Measurements from ENCODE around the gene DAAM1. TPM values are rescaled to one million over a fixed set of nuclear protein-coding genes. Genes with fewer than 3 reads are reported as not detected.

DAAM1 gene
- total RNA-seq, 2 donors from 2014 or later: 94.0 to 99.4 TPM

DNA sequence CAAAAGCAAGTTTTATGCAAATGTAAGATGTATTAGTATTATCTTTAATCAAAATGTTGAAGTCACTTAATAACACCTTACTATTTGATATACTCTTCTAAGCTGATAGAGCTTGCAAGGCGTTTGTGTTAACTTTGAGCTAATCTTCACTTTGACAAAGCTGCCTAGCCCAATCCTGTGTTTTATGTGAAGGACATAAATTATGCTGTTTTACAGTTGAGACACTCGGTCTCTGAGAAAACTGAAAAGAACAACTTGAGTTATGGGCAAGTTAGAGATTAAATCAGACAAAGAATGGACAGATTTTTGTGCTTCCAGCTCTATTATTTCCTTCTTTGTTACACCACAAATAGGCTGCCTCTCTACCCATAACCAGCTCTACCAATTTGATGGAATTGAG lies 42.0 kb upstream of the DAAM1 start:
- TF ChIP-seq, protein P1, sequence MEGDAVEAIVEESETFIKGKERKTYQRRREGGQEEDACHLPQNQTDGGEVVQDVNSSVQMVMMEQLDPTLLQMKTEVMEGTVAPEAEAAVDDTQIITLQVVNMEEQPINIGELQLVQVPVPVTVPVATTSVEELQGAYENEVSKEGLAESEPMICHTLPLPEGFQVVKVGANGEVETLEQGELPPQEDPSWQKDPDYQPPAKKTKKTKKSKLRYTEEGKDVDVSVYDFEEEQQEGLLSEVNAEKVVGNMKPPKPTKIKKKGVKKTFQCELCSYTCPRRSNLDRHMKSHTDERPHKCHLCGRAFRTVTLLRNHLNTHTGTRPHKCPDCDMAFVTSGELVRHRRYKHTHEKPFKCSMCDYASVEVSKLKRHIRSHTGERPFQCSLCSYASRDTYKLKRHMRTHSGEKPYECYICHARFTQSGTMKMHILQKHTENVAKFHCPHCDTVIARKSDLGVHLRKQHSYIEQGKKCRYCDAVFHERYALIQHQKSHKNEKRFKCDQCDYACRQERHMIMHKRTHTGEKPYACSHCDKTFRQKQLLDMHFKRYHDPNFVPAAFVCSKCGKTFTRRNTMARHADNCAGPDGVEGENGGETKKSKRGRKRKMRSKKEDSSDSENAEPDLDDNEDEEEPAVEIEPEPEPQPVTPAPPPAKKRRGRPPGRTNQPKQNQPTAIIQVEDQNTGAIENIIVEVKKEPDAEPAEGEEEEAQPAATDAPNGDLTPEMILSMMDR (conservative IDR thresholded peaks at IDR 0.05): no peak
- H3K36me3 Mint-ChIP-seq (ENCODE audit: low read depth): no peaks in the 10 kb centered on the region
- Histone ChIP-seq H3K9me3 (ENCODE audit: control insufficient read depth, low read length) (no peaks in the 10 kb centered on the region), H3K4me3 (ENCODE audit: low read length) (no peak overlapping the region), H3K27me3 (ENCODE audit: control insufficient read depth, insufficient read depth, low read length, poor library complexity, severe bottlenecking) (no peaks in the 10 kb centered on the region), H3K36me3 (ENCODE audit: control insufficient read depth, insufficient read depth, low read length) (no peaks in the 10 kb centered on the region), H3K27ac (ENCODE audit: low read depth, low read length) (no peak overlapping the region), H3K9ac (ENCODE audit: extremely low read depth, low read length, poor library complexity, severe bottlenecking) (no peak overlapping the region), H3K4me1 (ENCODE audit: control insufficient read depth, insufficient read depth, low read length) (peaks cover 3% of the 10 kb centered on the region)
- no peaks in the 10 kb centered on the region for H3K27me3 Mint-ChIP-seq (ENCODE audit: insufficient read depth)
- no peaks in the 10 kb centered on the region for H3K9me3 Mint-ChIP-seq
- no peak overlapping the region for H3K27ac Mint-ChIP-seq
- no peak for DNase-seq
- no peak overlapping the region for H3K4me3 Mint-ChIP-seq
- H3K4me1 Mint-ChIP-seq: peaks cover 2% of the 10 kb centered on the region
- WGBS, 2 experiments (ENCODE audit: insufficient coverage in 1 of 2, insufficient read length in 1 of 2): 86 to 100% methylated on average over 1 to 2 of the region's 2 CpGs

- Mint-ChIP-seq H3K27me3 (ENCODE audit: insufficient read depth) (no peaks in the 10 kb centered on the region), H3K27ac (no peak overlapping the region), H3K9me3 (no peaks in the 10 kb centered on the region), H3K4me1 (peaks cover 2% of the 10 kb centered on the region), H3K36me3 (ENCODE audit: low read depth) (no peaks in the 10 kb centered on the region), H3K4me3 (no peak overlapping the region)
- Histone ChIP-seq H3K4me3 (ENCODE audit: low read length) (no peak overlapping the region), H3K27ac (ENCODE audit: low read depth, low read length) (no peak overlapping the region), H3K4me1 (ENCODE audit: control insufficient read depth, insufficient read depth, low read length) (peaks cover 3% of the 10 kb centered on the region), H3K9ac (ENCODE audit: extremely low read depth, low read length, poor library complexity, severe bottlenecking) (no peak overlapping the region), H3K9me3 (ENCODE audit: control insufficient read depth, low read length) (no peaks in the 10 kb centered on the region), H3K36me3 (ENCODE audit: control insufficient read depth, insufficient read depth, low read length) (no peaks in the 10 kb centered on the region), H3K27me3 (ENCODE audit: control insufficient read depth, insufficient read depth, low read length, poor library complexity, severe bottlenecking) (no peaks in the 10 kb centered on the region)
- 87 to 100% methylated on average over 1 of the region's 1 CpG for WGBS, 2 experiments (ENCODE audit: insufficient coverage in 1 of 2, insufficient read length in 1 of 2)
- TF ChIP-seq, protein P1 (conservative IDR thresholded peaks at IDR 0.05): no peak
- no peak for DNase-seq
Observed at GRCh38 chr14:59147007-59147406, 41.5 kb upstream of the DAAM1 start.

DNA sequence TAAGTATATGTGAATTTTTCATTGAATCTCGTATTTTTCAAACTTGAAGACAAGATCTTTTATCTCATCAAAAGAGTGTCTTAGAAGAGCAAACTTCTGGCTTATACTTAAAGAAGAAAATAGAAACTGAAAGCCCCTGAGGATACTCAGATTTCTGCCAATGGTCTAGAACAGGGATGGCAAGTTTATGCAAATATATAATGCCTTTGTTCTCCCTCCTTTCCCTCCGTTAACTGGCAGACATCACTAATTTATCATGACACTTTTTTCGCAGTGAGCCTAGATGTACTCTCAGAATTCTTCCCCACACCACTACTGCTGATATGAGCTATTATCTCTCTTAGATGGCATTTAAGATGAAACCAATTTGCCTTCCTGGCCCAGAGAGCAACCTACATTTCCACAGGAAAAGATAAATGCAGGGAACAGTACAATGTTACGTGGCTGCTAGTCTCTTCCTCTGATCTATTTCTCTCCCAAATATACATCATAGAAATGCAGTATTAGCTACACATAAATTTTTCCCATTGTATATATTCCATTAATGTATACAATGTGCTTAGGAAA lies 40.0 kb upstream of the DAAM1 start:
- Mint-ChIP-seq H3K4me3 (no peak overlapping the region), H3K36me3 (ENCODE audit: low read depth) (no peaks in the 10 kb centered on the region), H3K4me1 (peaks cover 2% of the 10 kb centered on the region), H3K27ac (no peak overlapping the region), H3K27me3 (ENCODE audit: insufficient read depth) (no peaks in the 10 kb centered on the region), H3K9me3 (no peaks in the 10 kb centered on the region)
- no peak for DNase-seq
- 83 to 87% methylated on average over 1 to 4 of the region's 4 CpGs for WGBS, 2 experiments (ENCODE audit: insufficient coverage in 1 of 2, insufficient read length in 1 of 2)
- Histone ChIP-seq H3K4me1 (ENCODE audit: control insufficient read depth, insufficient read depth, low read length) (peaks cover 3% of the 10 kb centered on the region), H3K9ac (ENCODE audit: extremely low read depth, low read length, poor library complexity, severe bottlenecking) (no peak overlapping the region), H3K27ac (ENCODE audit: low read depth, low read length) (no peak overlapping the region), H3K36me3 (ENCODE audit: control insufficient read depth, insufficient read depth, low read length) (no peaks in the 10 kb centered on the region), H3K27me3 (ENCODE audit: control insufficient read depth, insufficient read depth, low read length, poor library complexity, severe bottlenecking) (no peaks in the 10 kb centered on the region), H3K4me3 (ENCODE audit: low read length) (no peak overlapping the region), H3K9me3 (ENCODE audit: control insufficient read depth, low read length) (no peaks in the 10 kb centered on the region)
- TF ChIP-seq, protein P1 (conservative IDR thresholded peaks at IDR 0.05): no peak

Data from endodermal cell (in vitro differentiated cells).